ENCODE results near the gene SPACA4.

DNA sequence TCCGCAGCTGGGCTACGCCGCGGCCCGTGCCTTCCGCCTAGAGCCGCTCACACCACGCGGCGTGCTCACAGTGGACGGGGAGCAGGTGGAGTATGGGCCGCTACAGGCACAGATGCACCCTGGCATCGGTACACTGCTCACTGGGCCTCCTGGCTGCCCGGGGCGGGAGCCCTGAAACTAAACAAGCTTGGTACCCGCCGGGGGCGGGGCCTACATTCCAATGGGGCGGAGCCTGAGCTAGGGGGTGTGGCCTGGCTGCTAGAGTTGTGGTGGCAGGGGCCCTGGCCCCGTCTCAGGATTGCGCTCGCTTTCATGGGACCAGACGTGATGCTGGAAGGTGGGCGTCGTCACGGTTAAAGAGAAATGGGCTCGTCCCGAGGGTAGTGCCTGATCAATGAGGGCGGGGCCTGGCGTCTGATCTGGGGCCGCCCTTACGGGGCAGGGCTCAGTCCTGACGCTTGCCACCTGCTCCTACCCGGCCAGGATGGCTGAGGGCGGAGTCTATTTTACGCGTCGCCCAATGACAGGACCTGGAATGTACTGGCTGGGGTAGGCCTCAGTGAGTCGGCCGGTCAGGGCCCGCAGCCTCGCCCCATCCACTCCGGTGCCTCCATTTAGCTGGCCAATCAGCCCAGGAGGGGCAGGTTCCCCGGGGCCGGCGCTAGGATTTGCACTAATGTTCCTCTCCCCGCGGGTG lies 23.2 kb downstream of the SPACA4 start:
- TF ChIP-seq, protein P1, sequence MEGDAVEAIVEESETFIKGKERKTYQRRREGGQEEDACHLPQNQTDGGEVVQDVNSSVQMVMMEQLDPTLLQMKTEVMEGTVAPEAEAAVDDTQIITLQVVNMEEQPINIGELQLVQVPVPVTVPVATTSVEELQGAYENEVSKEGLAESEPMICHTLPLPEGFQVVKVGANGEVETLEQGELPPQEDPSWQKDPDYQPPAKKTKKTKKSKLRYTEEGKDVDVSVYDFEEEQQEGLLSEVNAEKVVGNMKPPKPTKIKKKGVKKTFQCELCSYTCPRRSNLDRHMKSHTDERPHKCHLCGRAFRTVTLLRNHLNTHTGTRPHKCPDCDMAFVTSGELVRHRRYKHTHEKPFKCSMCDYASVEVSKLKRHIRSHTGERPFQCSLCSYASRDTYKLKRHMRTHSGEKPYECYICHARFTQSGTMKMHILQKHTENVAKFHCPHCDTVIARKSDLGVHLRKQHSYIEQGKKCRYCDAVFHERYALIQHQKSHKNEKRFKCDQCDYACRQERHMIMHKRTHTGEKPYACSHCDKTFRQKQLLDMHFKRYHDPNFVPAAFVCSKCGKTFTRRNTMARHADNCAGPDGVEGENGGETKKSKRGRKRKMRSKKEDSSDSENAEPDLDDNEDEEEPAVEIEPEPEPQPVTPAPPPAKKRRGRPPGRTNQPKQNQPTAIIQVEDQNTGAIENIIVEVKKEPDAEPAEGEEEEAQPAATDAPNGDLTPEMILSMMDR (IDR thresholded peaks at IDR 0.05): no peak
- TF ChIP-seq EZH2 (IDR thresholded peaks at IDR 0.05) (no peak), EZH2phosphoT487 (IDR thresholded peaks at IDR 0.05) (no peak)

Measured in neural progenitor cell (in vitro differentiated cells).